ENCODE measurements around the gene LRTM2. TPM values are rescaled to one million over a fixed set of nuclear protein-coding genes. Genes with fewer than 3 reads are reported as not detected.

Gene LRTM2
- total RNA-seq, 1 experiment from 2014 or later: 0.07 TPM

DNA sequence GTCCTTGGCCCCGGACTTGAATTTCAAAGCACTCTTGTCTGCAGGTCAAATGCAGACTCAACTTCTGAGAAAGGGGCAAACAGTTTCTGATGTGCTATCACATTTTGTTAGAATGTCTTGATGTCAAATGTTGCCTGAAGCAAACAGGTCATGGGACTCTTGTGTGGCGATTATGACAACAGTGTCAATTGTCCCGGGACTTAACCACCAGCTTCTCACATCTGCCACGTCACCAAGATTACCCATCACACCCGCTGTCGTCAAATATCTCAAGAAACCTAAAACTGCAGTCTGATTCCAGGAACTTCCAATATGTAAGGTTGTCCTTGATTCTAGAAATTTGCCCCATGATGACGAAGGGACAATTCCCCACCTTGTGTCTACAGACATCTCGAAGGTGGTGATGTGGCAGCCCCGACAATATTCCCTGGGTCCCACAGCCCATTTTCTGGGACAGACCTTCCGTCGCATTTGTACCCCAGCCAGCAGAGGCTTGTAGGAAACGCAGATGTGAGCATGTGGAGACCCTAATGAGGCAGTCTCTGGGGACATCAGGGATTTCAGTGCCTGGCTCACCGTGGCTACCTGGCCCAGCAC, 21.3 kb downstream of the LRTM2 start:
- H3K4me2 ChIP-seq (ENCODE audit: low read length): no peak overlapping the region
- no peaks in the 10 kb centered on the region for H4K20me1 ChIP-seq (ENCODE audit: insufficient read depth)
- no peak for TF ChIP-seq SP1 (IDR thresholded peaks at IDR 0.05; ENCODE audit: low read depth)
- TF ChIP-seq, protein P1, sequence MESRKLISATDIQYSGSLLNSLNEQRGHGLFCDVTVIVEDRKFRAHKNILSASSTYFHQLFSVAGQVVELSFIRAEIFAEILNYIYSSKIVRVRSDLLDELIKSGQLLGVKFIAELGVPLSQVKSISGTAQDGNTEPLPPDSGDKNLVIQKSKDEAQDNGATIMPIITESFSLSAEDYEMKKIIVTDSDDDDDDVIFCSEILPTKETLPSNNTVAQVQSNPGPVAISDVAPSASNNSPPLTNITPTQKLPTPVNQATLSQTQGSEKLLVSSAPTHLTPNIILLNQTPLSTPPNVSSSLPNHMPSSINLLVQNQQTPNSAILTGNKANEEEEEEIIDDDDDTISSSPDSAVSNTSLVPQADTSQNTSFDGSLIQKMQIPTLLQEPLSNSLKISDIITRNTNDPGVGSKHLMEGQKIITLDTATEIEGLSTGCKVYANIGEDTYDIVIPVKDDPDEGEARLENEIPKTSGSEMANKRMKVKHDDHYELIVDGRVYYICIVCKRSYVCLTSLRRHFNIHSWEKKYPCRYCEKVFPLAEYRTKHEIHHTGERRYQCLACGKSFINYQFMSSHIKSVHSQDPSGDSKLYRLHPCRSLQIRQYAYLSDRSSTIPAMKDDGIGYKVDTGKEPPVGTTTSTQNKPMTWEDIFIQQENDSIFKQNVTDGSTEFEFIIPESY (IDR thresholded peaks at IDR 0.05; ENCODE audit: extremely low read depth, insufficient replicate concordance, low read length): no peak
- no peak for TF ChIP-seq TCF7L2 (IDR thresholded peaks at IDR 0.05; ENCODE audit: borderline replicate concordance, extremely low read depth, insufficient read depth, insufficient read length)
- TF ChIP-seq EGR1 (IDR thresholded peaks at IDR 0.05; ENCODE audit: low read depth): no peak
- TF ChIP-seq, protein P2, sequence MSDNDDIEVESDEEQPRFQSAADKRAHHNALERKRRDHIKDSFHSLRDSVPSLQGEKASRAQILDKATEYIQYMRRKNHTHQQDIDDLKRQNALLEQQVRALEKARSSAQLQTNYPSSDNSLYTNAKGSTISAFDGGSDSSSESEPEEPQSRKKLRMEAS (IDR thresholded peaks at IDR 0.05): no peak
- TF ChIP-seq ELF1 (IDR thresholded peaks at IDR 0.05; ENCODE audit: borderline replicate concordance, low read depth): no peak
- no peak for TF ChIP-seq SRF (IDR thresholded peaks at IDR 0.05; ENCODE audit: low read depth)
- no peaks in the 10 kb centered on the region for H3K9me3 ChIP-seq (ENCODE audit: control insufficient read depth in 1 of 2, insufficient read depth in 1 of 2, low read depth in 1 of 2, low read length in 2 of 2)
- ChIA-PET RAD21 (ENCODE audit: low non-redundant PET in 1 of 2, low total read pairs in 2 of 2, uncharacterized antibody in 2 of 2, unreplicated experiment in 2 of 2) (no interaction called here), CTCF (no interaction called here), POLR2A (no interaction called here)
- no peaks in the 10 kb centered on the region for H3K9me2 ChIP-seq (ENCODE audit: insufficient read depth)
- H3K27me3 ChIP-seq (ENCODE audit: insufficient read depth, low read length): no peaks in the 10 kb centered on the region
- no peak for ATAC-seq
- no peak overlapping the region for H2AFZ ChIP-seq (ENCODE audit: low read depth, low read length, poor library complexity, severe bottlenecking)
- H3K79me2 ChIP-seq (ENCODE audit: insufficient read depth, low read length): no peaks in the 10 kb centered on the region
- no peak overlapping the region for H3K4me3 ChIP-seq (replicated peaks in 1 of 2; ENCODE audit: low read depth in 1 of 2, low read length in 2 of 2)
- no peaks in the 10 kb centered on the region for H3K36me3 ChIP-seq (ENCODE audit: control insufficient read depth in 1 of 2, insufficient read depth in 2 of 2, low read length in 2 of 2)
- no peak overlapping the region for H3K27ac ChIP-seq (ENCODE audit: low read depth, low read length)
- no peak for DNase-seq (ENCODE audit: low read depth, low spot score)
- BruUV-seq (replicated peaks): no TSS peak
- intact Hi-C loops (cut with micrococcal nuclease): no loop called here
- H3K9ac ChIP-seq (ENCODE audit: low read length): no peak overlapping the region
- no peaks in the 10 kb centered on the region for H3K4me1 ChIP-seq (ENCODE audit: control insufficient read depth in 1 of 2, insufficient read depth in 2 of 2, low read length in 2 of 2)
